ENCODE results near the gene ZFP69. TPM values are rescaled to one million over a fixed set of nuclear protein-coding genes. Genes with fewer than 3 reads are reported as not detected.
A peak's percentile ranks its signal among the peaks of the same experiment; 100 is the strongest.

The ZFP69 gene
- total RNA-seq, 1 experiment from 2014 or later: 0.15 TPM

DNA sequence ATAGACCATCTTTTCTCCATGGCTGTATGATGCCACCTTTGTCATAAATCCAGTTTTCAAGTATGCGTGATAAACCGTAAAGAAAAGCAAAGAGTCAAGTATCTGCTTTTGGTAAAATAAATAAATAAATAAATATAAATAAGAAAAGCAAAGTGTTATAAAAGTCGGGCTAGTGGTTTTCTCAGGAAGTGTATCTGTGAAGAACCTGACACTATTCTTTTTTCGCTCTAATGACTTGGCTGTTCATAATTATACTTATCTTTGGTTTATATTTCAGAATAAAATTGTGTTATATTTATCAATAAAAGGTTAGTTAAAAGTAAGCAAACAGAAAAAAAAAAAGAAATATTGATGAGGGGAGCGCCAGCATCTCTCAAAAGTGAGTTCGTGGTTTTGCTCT is 30.9 kb downstream of the ZFP69 start:
- Histone ChIP-seq H3K4me2 (ENCODE audit: low read length) (peak overlapping the region; percentile 80), H3K27me3 (ENCODE audit: low read length) (no peaks in the 10 kb centered on the region), H3K4me3 (ENCODE audit: low read length) (peak overlapping the region; percentile 66), H3K9me2 (replicated peaks; ENCODE audit: low read length) (no peaks in the 10 kb centered on the region), H3K4me1 (ENCODE audit: insufficient read depth, low read length) (no peaks in the 10 kb centered on the region), H3K79me2 (ENCODE audit: low read length) (no peaks in the 10 kb centered on the region), H2AFZ (ENCODE audit: low read length) (peak overlapping the region; percentile 95), H3K36me3 (ENCODE audit: low read depth, low read length) (no peaks in the 10 kb centered on the region; the same call in 1 of the 2 replicates), H3F3A (ENCODE audit: low read length, unreplicated experiment) (no peaks in the 10 kb centered on the region), H3K9ac (ENCODE audit: low read length) (peak overlapping the region; percentile 67; the same call in 1 of the 2 replicates), H4K20me1 (ENCODE audit: low read length) (no peaks in the 10 kb centered on the region), H3K27ac (ENCODE audit: low read length) (no peak overlapping the region), H3K9me3 (ENCODE audit: low read length) (peaks cover 12% of the 10 kb centered on the region)
- CTCF ChIA-PET: no interaction called here
- ATAC-seq: no peak
- TSS peak; percentile 81 for BruUV-seq (replicated peaks)
- POLR2A ChIA-PET (ENCODE audit: unreplicated experiment): no interaction called here
- intact Hi-C loops (cut with micrococcal nuclease): no loop called here
- DNase-seq: no peak
- TF ChIP-seq, protein P1, sequence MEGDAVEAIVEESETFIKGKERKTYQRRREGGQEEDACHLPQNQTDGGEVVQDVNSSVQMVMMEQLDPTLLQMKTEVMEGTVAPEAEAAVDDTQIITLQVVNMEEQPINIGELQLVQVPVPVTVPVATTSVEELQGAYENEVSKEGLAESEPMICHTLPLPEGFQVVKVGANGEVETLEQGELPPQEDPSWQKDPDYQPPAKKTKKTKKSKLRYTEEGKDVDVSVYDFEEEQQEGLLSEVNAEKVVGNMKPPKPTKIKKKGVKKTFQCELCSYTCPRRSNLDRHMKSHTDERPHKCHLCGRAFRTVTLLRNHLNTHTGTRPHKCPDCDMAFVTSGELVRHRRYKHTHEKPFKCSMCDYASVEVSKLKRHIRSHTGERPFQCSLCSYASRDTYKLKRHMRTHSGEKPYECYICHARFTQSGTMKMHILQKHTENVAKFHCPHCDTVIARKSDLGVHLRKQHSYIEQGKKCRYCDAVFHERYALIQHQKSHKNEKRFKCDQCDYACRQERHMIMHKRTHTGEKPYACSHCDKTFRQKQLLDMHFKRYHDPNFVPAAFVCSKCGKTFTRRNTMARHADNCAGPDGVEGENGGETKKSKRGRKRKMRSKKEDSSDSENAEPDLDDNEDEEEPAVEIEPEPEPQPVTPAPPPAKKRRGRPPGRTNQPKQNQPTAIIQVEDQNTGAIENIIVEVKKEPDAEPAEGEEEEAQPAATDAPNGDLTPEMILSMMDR (conservative IDR thresholded peaks at IDR 0.05; ENCODE audit: low read depth, low read length): no peak

DNA sequence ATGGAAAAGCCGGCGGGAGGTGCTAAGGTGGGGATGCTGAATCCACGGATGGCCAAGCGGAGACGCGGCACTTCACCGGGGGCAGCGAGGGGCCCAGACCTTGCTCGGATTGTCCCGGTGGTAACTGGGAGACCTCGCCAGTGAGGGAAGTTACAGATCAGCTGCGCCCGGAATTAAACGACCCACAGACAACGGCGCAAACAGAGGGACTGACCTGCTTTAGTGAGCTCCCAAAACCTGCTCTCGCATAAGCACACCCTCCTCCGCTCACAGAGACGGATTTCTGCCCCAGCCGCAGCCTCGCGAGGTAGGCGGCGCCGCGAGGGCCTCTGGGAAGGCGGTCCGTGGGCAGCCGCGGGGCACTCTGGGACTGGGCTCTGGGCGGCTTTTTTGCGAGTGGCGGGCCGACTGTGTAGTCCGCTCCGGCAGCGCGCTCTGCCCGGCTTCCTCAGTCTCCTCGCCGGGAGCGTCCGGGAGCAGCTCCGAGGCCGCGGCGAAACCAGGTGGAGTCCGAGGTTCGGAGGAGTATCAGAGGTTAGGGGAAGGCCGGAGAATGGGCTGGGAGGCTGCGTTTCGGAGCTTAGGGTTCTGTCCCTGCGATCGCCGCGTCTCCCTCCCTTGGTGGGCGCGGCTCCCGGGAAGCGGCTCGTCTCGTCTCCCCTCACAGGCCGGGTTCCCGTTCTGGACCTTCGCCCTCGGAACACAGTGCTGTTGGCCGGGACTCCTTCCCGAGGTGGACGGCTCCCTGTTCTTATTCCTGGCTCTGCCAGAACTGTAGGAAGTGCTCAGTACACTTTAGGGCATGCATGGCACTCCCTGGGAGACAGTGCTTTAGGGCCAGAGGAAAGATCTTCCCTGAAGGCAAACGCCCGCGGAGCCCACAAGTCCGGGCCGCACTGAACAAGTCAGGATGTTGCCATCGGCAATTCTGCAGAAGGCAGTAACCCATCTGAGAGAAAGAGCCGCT is 31.6 kb downstream of the ZFP69 start, which contains the start of gene EXO5:
EXO5 (plus strand) TSS at position 393 of the 967 bp plus-strand sequence. CDS start 5,778 bp downstream, outside the sequence.
- no peaks in the 10 kb centered on the region; the same call in 1 of the 2 replicates for H3K36me3 ChIP-seq (ENCODE audit: low read depth, low read length)
- H3F3A ChIP-seq (ENCODE audit: low read length, unreplicated experiment): no peaks in the 10 kb centered on the region
- no peaks in the 10 kb centered on the region for H4K20me1 ChIP-seq (ENCODE audit: low read length)
- CTCF ChIA-PET: interaction anchor here (0.5 kb wide), 1 partner anchor 32 kb away, joined by 5 read pairs; no protein-coding TSS in a partner anchor
- peak within 1 kb of the TSS; percentile 80 for H3K4me2 ChIP-seq (ENCODE audit: low read length)
- DNase-seq (peak; percentile 45), ATAC-seq (peak; percentile 96)
- peaks cover 5% of the 10 kb centered on the region for H3K9me3 ChIP-seq (ENCODE audit: low read length)
- no peaks in the 10 kb centered on the region for H3K27me3 ChIP-seq (ENCODE audit: low read length)
- TF ChIP-seq EZH2phosphoT487 (IDR thresholded peaks at IDR 0.05; ENCODE audit: borderline replicate concordance, low read length) (no peak), EZH2 (IDR thresholded peaks at IDR 0.05; ENCODE audit: low read length, unreplicated experiment) (no peak)
- TF ChIP-seq, protein P1 (conservative IDR thresholded peaks at IDR 0.05; ENCODE audit: low read depth, low read length): no peak
- H3K4me1 ChIP-seq (ENCODE audit: insufficient read depth, low read length): no peaks in the 10 kb centered on the region
- no peak within 1 kb of the TSS for H3K27ac ChIP-seq (ENCODE audit: low read length)
- H3K9ac ChIP-seq (ENCODE audit: low read length): peak within 1 kb of the TSS; percentile 67
- peak within 1 kb of the TSS; percentile 66 for H3K4me3 ChIP-seq (ENCODE audit: low read length)
- TSS peak; percentile 79 for BruUV-seq (replicated peaks)
- intact Hi-C loops (cut with micrococcal nuclease): no loop called here
- peak within 1 kb of the TSS; percentile 95 for H2AFZ ChIP-seq (ENCODE audit: low read length)
- no peaks in the 10 kb centered on the region for H3K79me2 ChIP-seq (ENCODE audit: low read length)
- no peaks in the 10 kb centered on the region for H3K9me2 ChIP-seq (replicated peaks; ENCODE audit: low read length)
- POLR2A ChIA-PET (ENCODE audit: unreplicated experiment): interaction anchor here (0.9 kb wide), 1 partner anchor 23 kb away, joined by 3 read pairs; the partner anchor contains the start of gene ZNF684

DNA sequence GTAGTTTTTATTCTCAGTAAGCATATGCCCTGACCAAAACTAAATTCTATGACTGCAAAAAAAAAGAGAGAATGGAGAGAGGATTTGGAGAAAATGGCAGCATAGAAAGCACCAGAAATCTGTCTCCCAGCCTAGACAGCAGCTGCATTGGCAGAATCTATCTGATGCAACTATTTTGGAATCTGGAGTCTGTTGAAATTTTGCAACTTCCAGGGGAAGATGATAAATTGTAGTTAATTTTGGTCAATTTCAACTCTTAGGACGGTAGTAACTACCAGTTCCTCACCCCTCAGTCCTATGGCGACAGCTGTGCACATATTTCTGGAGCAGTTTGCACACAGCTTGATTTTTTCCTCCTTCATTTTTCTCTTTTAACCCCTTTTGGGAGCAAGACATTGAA is 42.4 kb downstream of the ZFP69 start:
- no peak for TF ChIP-seq EZH2phosphoT487 (IDR thresholded peaks at IDR 0.05; ENCODE audit: borderline replicate concordance, low read length)
- TF ChIP-seq EZH2 (IDR thresholded peaks at IDR 0.05; ENCODE audit: low read length, unreplicated experiment): no peak
- TF ChIP-seq, protein P1 (conservative IDR thresholded peaks at IDR 0.05; ENCODE audit: low read depth, low read length): no peak
- no peaks in the 10 kb centered on the region for H3K9me2 ChIP-seq (replicated peaks; ENCODE audit: low read length)
- no peaks in the 10 kb centered on the region for H4K20me1 ChIP-seq (ENCODE audit: low read length)
- 0 out of 2 replicates have a peak, but pooled peaks cover 9% of the 10 kb centered on the region for H3K9me3 ChIP-seq (ENCODE audit: low read length)
- POLR2A ChIA-PET (ENCODE audit: unreplicated experiment): no interaction called here
- no peak overlapping the region for H2AFZ ChIP-seq (ENCODE audit: low read length)
- no TSS peak for BruUV-seq (replicated peaks)
- CTCF ChIA-PET: no interaction called here
- H3K4me2 ChIP-seq (ENCODE audit: low read length): no peak overlapping the region
- H3K79me2 ChIP-seq (ENCODE audit: low read length): no peaks in the 10 kb centered on the region
- ATAC-seq: no peak
- H3K27ac ChIP-seq (ENCODE audit: low read length): no peak overlapping the region
- H3K4me3 ChIP-seq (ENCODE audit: low read length): no peak overlapping the region
- intact Hi-C loops (cut with micrococcal nuclease): no loop called here
- no peaks in the 10 kb centered on the region for H3K4me1 ChIP-seq (ENCODE audit: insufficient read depth, low read length)
- no peak for DNase-seq
- no peaks in the 10 kb centered on the region for H3K27me3 ChIP-seq (ENCODE audit: low read length)
- no peak overlapping the region for H3K9ac ChIP-seq (ENCODE audit: low read length)
- H3K36me3 ChIP-seq (ENCODE audit: low read depth, low read length): no peaks in the 10 kb centered on the region; the same call in 1 of the 2 replicates
- H3F3A ChIP-seq (ENCODE audit: low read length, unreplicated experiment): no peaks in the 10 kb centered on the region
